GM18858 (cell line): ENCODE measurements around the gene ZNF783.
"Not testable (repeated sequence)": the region's sequence is repeated elsewhere in the genome, so short reads cannot be mapped to it uniquely, and the experiment has no call there.

Source experiments
- ATAC-seq: cut with Tn5 transposase; IDR thresholded peaks from one replicate; pipeline ENCODE4 v1.9.1; 2021; ENCODE audit not compliant: unreplicated experiment

Gene ZNF783

GRCh38 chr7:149297034-149297755 lies 35.2 kb downstream of the ZNF783 start:
- no peak for ATAC-seq

GRCh38 chr7:149300620-149301285 lies 38.8 kb downstream of the ZNF783 start:
- ATAC-seq = no peak

GRCh38 chr7:149302222-149302621 lies 40.2 kb downstream of the ZNF783 start:
- ATAC-seq = no peak

GRCh38 chr7:149302865-149303264 lies 40.9 kb downstream of the ZNF783 start:
- ATAC-seq = no peak

- no peak for ATAC-seq
Observed at GRCh38 chr7:149304006-149304405, 42.0 kb downstream of the ZNF783 start.

- ATAC-seq = no peak
Observed at GRCh38 chr7:149306854-149307253, 44.9 kb downstream of the ZNF783 start.

GRCh38 chr7:149307775-149308501 lies 45.9 kb downstream of the ZNF783 start:
- ATAC-seq = no peak

- no peak for ATAC-seq
Observed at GRCh38 chr7:149310113-149310836, 48.3 kb downstream of the ZNF783 start.

GRCh38 chr7:149310990-149311573 lies 49.1 kb downstream of the ZNF783 start:
- ATAC-seq = no peak

- no peak for ATAC-seq
Observed at GRCh38 chr7:149313981-149314380, 52.0 kb downstream of the ZNF783 start.

- no peak for ATAC-seq
Observed at GRCh38 chr7:149316606-149317005, 54.6 kb downstream of the ZNF783 start.

- ATAC-seq = no peak
Observed at GRCh38 chr7:149317496-149317895, 55.5 kb downstream of the ZNF783 start.

- ATAC-seq = no peak
Observed at GRCh38 chr7:149317986-149318672, 56.1 kb downstream of the ZNF783 start.

- no peak for ATAC-seq
Observed at GRCh38 chr7:149319376-149319775, 57.4 kb downstream of the ZNF783 start.

- ATAC-seq = no peak
Observed at GRCh38 chr7:149320313-149321124, 58.5 kb downstream of the ZNF783 start.

GRCh38 chr7:149321125-149321905 lies 59.3 kb downstream of the ZNF783 start:
- not testable (repeated sequence) for ATAC-seq

- no peak for ATAC-seq
Observed at GRCh38 chr7:149321978-149322541, 60.1 kb downstream of the ZNF783 start.

- no peak for ATAC-seq
Observed at GRCh38 chr7:149322737-149323136, 60.7 kb downstream of the ZNF783 start.
